GM15510 (cell line): ENCODE results near the gene IGFL4.

ENCODE experiments used
- POLR2A ChIP-seq: IDR thresholded peaks from 3 replicates; pipeline ENCODE4 v1.6.1; 2011; ENCODE audit warnings: borderline replicate concordance; ENCODE audit not compliant: insufficient read length; ENCODE audit errors: extremely low read depth

The IGFL4 gene

GRCh38 chr19:46035546-46035945, 5.3 kb downstream of the IGFL4 start:
- TF ChIP-seq POLR2A: no peak

GRCh38 chr19:46033401-46033800, 7.4 kb downstream of the IGFL4 start:
- TF ChIP-seq POLR2A: no peak

- TF ChIP-seq POLR2A: no peak
These were observed 8.2 kb downstream of the IGFL4 start for GRCh38 chr19:46032597-46033025.

- TF ChIP-seq POLR2A: no peak
These were observed 8.8 kb downstream of the IGFL4 start for GRCh38 chr19:46031781-46032596.

GRCh38 chr19:46030812-46031550, 9.8 kb downstream of the IGFL4 start:
- no peak for TF ChIP-seq POLR2A

GRCh38 chr19:46025835-46026234, 15.0 kb downstream of the IGFL4 start:
- TF ChIP-seq POLR2A: no peak

- no peak for TF ChIP-seq POLR2A
These were observed 17.5 kb downstream of the IGFL4 start for GRCh38 chr19:46023311-46023779.

- no peak for TF ChIP-seq POLR2A
These were observed 18.1 kb downstream of the IGFL4 start, which contains the start of gene PGLYRP1 for GRCh38 chr19:46022431-46023310. Gene PGLYRP1 (minus strand): TSS chr19:46023053. CDS start chr19:46023021, 32 bp downstream.

- no peak for TF ChIP-seq POLR2A
These were observed 18.8 kb downstream of the IGFL4 start for GRCh38 chr19:46022061-46022430.

- TF ChIP-seq POLR2A: no peak
These were observed 19.2 kb downstream of the IGFL4 start for GRCh38 chr19:46021531-46022041.

- no peak for TF ChIP-seq POLR2A
These were observed 20.0 kb downstream of the IGFL4 start for GRCh38 chr19:46020819-46021125.

GRCh38 chr19:46019270-46019669, 21.5 kb downstream of the IGFL4 start:
- TF ChIP-seq POLR2A: no peak

GRCh38 chr19:46018729-46019251, 22.0 kb downstream of the IGFL4 start:
- no peak for TF ChIP-seq POLR2A

GRCh38 chr19:46017874-46018675, 22.7 kb downstream of the IGFL4 start:
- no peak for TF ChIP-seq POLR2A

- no peak for TF ChIP-seq POLR2A
These were observed 23.7 kb downstream of the IGFL4 start for GRCh38 chr19:46017095-46017429.
